Calu3 (cell line): ENCODE results near the gene MOB3B. TPM values are rescaled to one million over a fixed set of nuclear protein-coding genes. Genes with fewer than 3 reads are reported as not detected.

ENCODE experiments used
- BruUV-seq: library from RNA; stranded (reverse); fragments of 400-500 nt; replicated peaks from 2 replicates; lab custom pipeline; 2021; lab: Mats Ljungman, UMichigan
- CTCF ChIA-PET: fragments of 300-600 bp; sonication (Branson Sonifier 250); formaldehyde crosslinking; loops from one replicate; lab custom pipeline; 2022; ENCODE audit warnings: antibody characterized with exemption; lab: Charles Lee
- DNase-seq: peaks from one replicate; pipeline ENCODE4 v3.0.0; 2022
- H3K27ac Mint-ChIP-seq: one replicate; pipeline ENCODE4 v1.8.0; 2022; ENCODE audit warnings: mixed read lengths; ENCODE audit not compliant: unreplicated experiment
- H3K27me3 Mint-ChIP-seq: one replicate; pipeline ENCODE4 v1.8.0; 2022; ENCODE audit warnings: mixed read lengths; ENCODE audit not compliant: unreplicated experiment
- H3K36me3 Mint-ChIP-seq: one replicate; pipeline ENCODE4 v1.8.0; 2022; ENCODE audit warnings: mild to moderate bottlenecking, moderate library complexity, mixed read lengths; ENCODE audit not compliant: insufficient read depth, unreplicated experiment
- H3K4me1 Mint-ChIP-seq: one replicate; pipeline ENCODE4 v1.8.0; 2022; ENCODE audit warnings: mild to moderate bottlenecking, low read depth, mixed read lengths; ENCODE audit not compliant: unreplicated experiment
- H3K4me3 Mint-ChIP-seq: one replicate; pipeline ENCODE4 v1.8.0; 2022; ENCODE audit warnings: mild to moderate bottlenecking, low read depth, moderate library complexity, mixed read lengths; ENCODE audit not compliant: unreplicated experiment
- H3K9me3 Mint-ChIP-seq: one replicate; pipeline ENCODE4 v1.8.0; 2022; ENCODE audit warnings: low read depth, mixed read lengths; ENCODE audit not compliant: unreplicated experiment
- intact Hi-C: fragments of 100-400 bp; cut with micrococcal nuclease; formaldehyde crosslinking; loops from one replicate; pipeline ENCODE4 v1.10.0; 2022; ENCODE audit not compliant: unreplicated experiment
- total RNA-seq: library from RNA; stranded (reverse); gene quantifications from 2 replicates; pipeline ENCODE4 v1.2.3, GENCODE V29; 2022
- TF ChIP-seq, protein P1 (sequence below): fragments of 200-600 bp; IDR thresholded peaks from one replicate; pipeline ENCODE4 v1.8.0; 2022; ENCODE audit warnings: antibody characterized with exemption; ENCODE audit not compliant: unreplicated experiment

Gene MOB3B
- total RNA-seq, 1 experiment from 2014 or later = 7.6 TPM

DNA sequence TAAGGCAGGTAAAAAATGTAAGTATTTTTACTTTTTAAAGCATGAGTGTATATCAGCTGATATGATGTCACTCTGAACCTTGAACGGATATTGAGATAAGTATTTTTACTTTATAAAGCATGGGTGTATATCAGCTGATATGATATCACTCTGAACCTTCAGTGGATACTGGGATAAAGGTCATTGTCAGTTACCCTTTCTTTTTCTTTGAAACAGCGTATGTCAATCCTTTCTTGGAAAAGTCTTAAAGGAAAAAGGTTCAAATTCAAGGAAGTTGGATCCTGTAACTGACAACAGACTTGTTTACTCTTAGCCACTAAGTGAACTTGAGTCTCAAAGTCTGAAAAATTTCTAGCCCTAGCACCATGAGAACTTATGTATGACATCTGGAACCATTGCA is 67.2 kb downstream of the MOB3B start:
- no peak for DNase-seq
- intact Hi-C loops = loop anchor here (5.0 kb wide), 1 partner anchor 35 kb away; no protein-coding TSS in a partner anchor
- Mint-ChIP-seq H3K36me3 (no peaks in the 10 kb centered on the region), H3K4me1 (peaks cover 19% of the 10 kb centered on the region), H3K4me3 (no peak overlapping the region), H3K27me3 (no peaks in the 10 kb centered on the region), H3K27ac (no peak overlapping the region), H3K9me3 (no peaks in the 10 kb centered on the region)
- CTCF ChIA-PET = no interaction called here
- TF ChIP-seq, protein P1, sequence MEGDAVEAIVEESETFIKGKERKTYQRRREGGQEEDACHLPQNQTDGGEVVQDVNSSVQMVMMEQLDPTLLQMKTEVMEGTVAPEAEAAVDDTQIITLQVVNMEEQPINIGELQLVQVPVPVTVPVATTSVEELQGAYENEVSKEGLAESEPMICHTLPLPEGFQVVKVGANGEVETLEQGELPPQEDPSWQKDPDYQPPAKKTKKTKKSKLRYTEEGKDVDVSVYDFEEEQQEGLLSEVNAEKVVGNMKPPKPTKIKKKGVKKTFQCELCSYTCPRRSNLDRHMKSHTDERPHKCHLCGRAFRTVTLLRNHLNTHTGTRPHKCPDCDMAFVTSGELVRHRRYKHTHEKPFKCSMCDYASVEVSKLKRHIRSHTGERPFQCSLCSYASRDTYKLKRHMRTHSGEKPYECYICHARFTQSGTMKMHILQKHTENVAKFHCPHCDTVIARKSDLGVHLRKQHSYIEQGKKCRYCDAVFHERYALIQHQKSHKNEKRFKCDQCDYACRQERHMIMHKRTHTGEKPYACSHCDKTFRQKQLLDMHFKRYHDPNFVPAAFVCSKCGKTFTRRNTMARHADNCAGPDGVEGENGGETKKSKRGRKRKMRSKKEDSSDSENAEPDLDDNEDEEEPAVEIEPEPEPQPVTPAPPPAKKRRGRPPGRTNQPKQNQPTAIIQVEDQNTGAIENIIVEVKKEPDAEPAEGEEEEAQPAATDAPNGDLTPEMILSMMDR = no peak
- BruUV-seq = no TSS peak

DNA sequence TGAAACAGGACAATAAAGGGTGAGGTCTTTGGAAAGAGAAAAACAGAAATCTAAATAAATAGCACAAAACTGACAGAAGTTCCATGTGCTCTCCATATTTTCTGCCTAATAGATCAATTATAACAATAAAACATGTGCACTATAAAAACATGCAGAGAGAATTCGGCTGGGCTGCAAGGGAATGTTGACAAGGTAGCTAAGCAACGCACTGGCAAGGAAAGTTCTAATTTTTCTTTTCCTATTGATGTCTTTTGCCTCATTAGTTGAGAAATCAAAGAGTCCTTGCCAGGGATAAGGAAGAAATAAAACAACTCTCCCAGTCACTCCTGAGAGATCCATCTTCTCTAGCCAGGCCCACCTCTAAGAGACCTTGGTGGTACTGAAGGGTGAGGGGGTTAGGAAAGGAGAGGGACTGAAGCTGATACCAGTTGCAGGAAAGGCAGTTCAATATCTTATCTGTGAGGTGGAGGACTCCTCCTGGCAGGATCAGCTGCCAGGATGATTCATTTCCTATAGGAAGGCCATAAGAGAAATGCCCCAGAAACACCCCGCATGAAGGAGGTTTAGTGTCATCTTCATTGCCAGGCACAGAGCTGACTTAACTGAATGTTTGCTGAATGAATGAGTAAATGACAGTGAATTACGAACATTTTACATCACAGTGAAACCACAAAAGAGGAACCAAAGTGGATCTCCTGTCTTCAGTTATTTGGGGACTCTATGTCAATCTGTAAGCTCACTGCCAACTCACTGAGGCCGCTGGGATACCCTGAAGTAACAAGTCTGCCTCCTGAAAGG is 69.2 kb downstream of the MOB3B start:
- Mint-ChIP-seq H3K36me3 (no peaks in the 10 kb centered on the region), H3K27me3 (no peaks in the 10 kb centered on the region), H3K4me3 (no peak overlapping the region), H3K9me3 (no peaks in the 10 kb centered on the region), H3K27ac (no peak overlapping the region), H3K4me1 (peaks cover 19% of the 10 kb centered on the region)
- DNase-seq = no peak
- CTCF ChIA-PET = interaction anchor here (0.6 kb wide), 1 partner anchor 1377 kb away, joined by 3 read pairs; no protein-coding TSS in a partner anchor
- BruUV-seq = no TSS peak
- TF ChIP-seq, protein P1 = no peak
- intact Hi-C loops = loop anchor here (5.0 kb wide), 1 partner anchor 37 kb away; no protein-coding TSS in a partner anchor

DNA sequence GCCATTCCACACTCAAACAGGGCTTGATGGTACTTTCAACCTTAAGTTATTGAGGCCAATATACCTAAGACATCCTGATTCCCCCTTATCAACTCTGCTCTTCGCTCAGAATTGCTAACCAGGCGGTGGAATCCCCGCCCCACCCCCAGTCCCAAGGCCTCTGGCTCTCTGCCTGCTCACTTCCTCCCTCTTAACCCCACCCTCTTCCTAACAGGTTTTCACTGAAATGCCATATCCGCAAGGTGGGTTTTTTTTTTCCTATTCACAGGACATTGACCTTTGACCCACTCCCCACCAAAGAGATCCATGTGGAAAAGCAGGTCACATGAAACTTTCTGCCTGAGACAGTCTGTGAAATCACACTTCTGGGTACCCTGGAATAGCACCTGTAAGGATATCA is 72.2 kb downstream of the MOB3B start:
- intact Hi-C loops = no loop called here
- DNase-seq = no peak
- Mint-ChIP-seq H3K9me3 (no peaks in the 10 kb centered on the region), H3K27ac (no peak overlapping the region), H3K4me3 (no peak overlapping the region), H3K4me1 (peaks cover 25% of the 10 kb centered on the region), H3K36me3 (no peaks in the 10 kb centered on the region), H3K27me3 (no peaks in the 10 kb centered on the region)
- BruUV-seq = no TSS peak
- CTCF ChIA-PET = interaction anchor here (0.7 kb wide), 1 partner anchor 75 kb away, joined by 3 read pairs; no protein-coding TSS in a partner anchor
- TF ChIP-seq, protein P1 = no peak

DNA sequence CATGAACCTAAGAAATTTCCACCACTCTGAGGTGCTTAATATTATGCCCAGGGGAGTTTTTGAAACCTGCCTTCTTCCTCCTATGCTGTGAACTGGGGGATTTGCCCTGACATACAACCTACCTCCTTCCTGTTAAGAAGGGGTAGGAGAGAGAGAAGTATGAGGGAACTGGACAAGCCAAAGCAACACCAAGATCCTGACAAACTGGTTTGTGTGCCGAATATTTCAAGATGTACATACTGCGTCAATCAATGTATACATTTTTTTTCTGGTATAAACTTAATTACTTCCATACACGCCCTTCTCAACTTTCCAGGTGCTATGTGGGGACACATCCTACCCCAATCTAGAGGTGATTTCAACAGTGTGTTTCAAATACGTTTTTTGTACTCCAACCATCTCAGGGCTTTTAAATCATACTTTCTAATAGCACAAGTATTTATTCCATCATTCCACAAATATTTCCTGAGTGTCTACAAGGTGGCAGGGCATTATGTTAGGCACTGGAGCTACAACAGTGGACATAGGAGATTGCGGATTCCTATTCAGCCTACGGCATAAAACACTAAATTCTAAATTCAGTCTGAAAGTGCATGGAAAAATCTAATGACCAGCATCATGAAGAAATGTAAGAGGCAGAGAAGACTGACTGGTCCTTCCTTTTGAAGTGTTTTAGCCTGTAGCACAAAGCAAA is 75.6 kb downstream of the MOB3B start:
- TF ChIP-seq, protein P1 = no peak
- CTCF ChIA-PET = no interaction called here
- BruUV-seq = no TSS peak
- no peaks in the 10 kb centered on the region for H3K27me3 Mint-ChIP-seq
- no peaks in the 10 kb centered on the region for H3K9me3 Mint-ChIP-seq
- no peak for DNase-seq
- H3K27ac Mint-ChIP-seq = no peak overlapping the region
- H3K4me3 Mint-ChIP-seq = no peak overlapping the region
- intact Hi-C loops = no loop called here
- no peaks in the 10 kb centered on the region for H3K36me3 Mint-ChIP-seq
- H3K4me1 Mint-ChIP-seq = peaks cover 12% of the 10 kb centered on the region
